Lung (tissue), 12 donors: ENCODE data around the gene AGBL4. TPM values are rescaled to one million over a fixed set of nuclear protein-coding genes. Genes with fewer than 3 reads are reported as not detected.
"Not testable (repeated sequence)": the region's sequence is repeated elsewhere in the genome, so short reads cannot be mapped to it uniquely, and the experiment has no call there.

ENCODE experiments used
- ATAC-seq: fragments of 200-7000 bp; cut with Tn5 transposase; one replicate; pipeline ENCODE4 v1.9.1; 2020; ENCODE audit warnings: moderate number of reproducible peaks; ENCODE audit not compliant: insufficient read depth, low FRiP score
- DNase-seq, 3 donors: peaks; one replicate each; pipeline ENCODE4 v3.0.0-alpha.2; 2013 to 2017
- H3K27ac ChIP-seq, 2 donors: one replicate each; pipeline ENCODE4 v1.5.1; 2013; ENCODE audit warnings: mild to moderate bottlenecking in 2 of 2, moderate library complexity in 2 of 2, control low read depth in 1 of 2, inconsistent platforms in 1 of 2, low read depth in 1 of 2, low read length in 1 of 2
- H3K27me3 ChIP-seq, 3 donors: one replicate each; pipeline ENCODE4 v1.5.1; 2013; ENCODE audit warnings: low read length in 2 of 3; ENCODE audit not compliant: control insufficient read depth in 3 of 3, insufficient read depth in 3 of 3
- H3K36me3 ChIP-seq, 4 donors: one replicate each; pipeline ENCODE4 v1.5.1; 2013; ENCODE audit warnings: low read length in 4 of 4, mild to moderate bottlenecking in 1 of 4, moderate library complexity in 1 of 4; ENCODE audit not compliant: control insufficient read depth in 4 of 4, insufficient read depth in 4 of 4
- H3K4me1 ChIP-seq, 5 donors: one replicate each; pipeline ENCODE4 v1.5.1; 2013; ENCODE audit warnings: low read length in 5 of 5, mild to moderate bottlenecking in 2 of 5, moderate library complexity in 1 of 5; ENCODE audit not compliant: control insufficient read depth in 5 of 5, insufficient read depth in 5 of 5
- H3K4me3 ChIP-seq: one replicate; pipeline ENCODE4 v1.5.1; 2013; ENCODE audit warnings: mild to moderate bottlenecking, control low read depth, moderate library complexity
- H3K9ac ChIP-seq, 2 donors: one replicate each; pipeline ENCODE4 v1.5.1; 2013; ENCODE audit warnings: low read length in 2 of 2, control low read depth in 1 of 2; ENCODE audit not compliant: insufficient read depth in 1 of 2
- H3K9me3 ChIP-seq, 4 donors: one replicate each; pipeline ENCODE4 v1.5.1; 2013; ENCODE audit warnings: low read length in 3 of 4, mild to moderate bottlenecking in 1 of 4, moderate library complexity in 1 of 4; ENCODE audit not compliant: control insufficient read depth in 4 of 4, insufficient read depth in 3 of 4
- WGBS, 2 donors: extraction: QIAGEN DNeasy Blood & Tissue Kit; methylation state at CpG; one replicate each; pipeline ENCODE4 v1.1.7; 2013; 5-methylcytosine and 5-hydroxymethylcytosine counted together
- polyA plus RNA-seq, 2 donors: library from polyadenylated mRNA; stranded (reverse); fragments of 200-250 nt; gene quantifications; one replicate each; pipeline ENCODE4 v1.2.1, GENCODE V29; 2013
- total RNA-seq, 2 donors: library from RNA; depleted of rRNA in 1 of 2; stranded (reverse); fragments of >200 nt in 1 of 2; gene quantifications; one replicate each; pipeline ENCODE4 v1.2.1, GENCODE V29; 2014 to 2021
- TF ChIP-seq, protein P1 (sequence below): IDR thresholded peaks from 2 replicates; pipeline ENCODE4 v1.5.1; 2012; ENCODE audit warnings: mild to moderate bottlenecking; ENCODE audit errors: control extremely low read depth, extremely low read depth
- donor health status: control.
- donor health status: control.
- donor health status: Bipolar disorder and iron deficiency.
- donor health status: healthy.
- donor health status: DM: yes; HTN: yes; CAD: no.

Gene AGBL4
- total and polyA plus RNA-seq, 4 donors: 0.24 to 7.5 (median 2.6) TPM

DNA sequence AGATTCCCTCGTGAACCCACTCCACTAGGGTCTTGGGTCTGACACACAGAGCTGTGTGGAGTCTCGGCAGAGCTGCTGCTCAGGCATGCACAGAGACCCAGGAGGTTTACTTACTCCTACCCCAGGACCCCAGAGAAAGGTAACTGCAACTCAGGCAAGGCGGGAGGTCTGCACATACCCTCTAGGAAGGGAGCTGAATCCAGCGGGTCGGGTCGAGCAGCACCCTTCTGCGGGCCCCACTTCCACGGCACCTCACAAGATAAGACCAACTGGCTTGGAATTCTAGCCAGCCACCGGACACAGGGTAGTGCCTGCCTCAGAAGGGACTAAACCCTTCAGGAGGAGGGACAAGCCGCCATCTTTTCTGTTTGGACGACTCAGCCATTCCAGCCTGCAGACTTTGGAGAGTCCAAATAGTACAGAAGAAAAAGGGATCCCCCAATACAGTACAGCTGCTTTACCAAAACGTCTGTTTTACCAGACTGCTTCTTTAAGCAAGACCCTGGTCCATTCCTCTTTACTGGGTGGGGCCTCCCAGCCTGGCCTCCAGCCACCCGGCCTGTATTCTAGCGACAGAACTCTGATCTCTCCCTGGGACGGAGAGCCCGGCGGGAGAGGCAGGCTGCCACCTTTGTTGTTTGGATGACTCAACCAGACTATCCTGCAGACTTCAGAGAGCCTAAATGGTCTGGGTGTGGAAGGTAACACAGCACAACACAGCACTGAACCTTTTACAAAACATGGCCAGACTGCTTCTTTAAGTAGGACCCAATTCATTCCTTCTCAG lies 692.5 kb downstream of the AGBL4 start:
- H3K36me3 ChIP-seq: no peaks in the 10 kb centered on the region
- no peak overlapping the region for H3K27ac ChIP-seq
- WGBS, 2 donors: 89 to 91% methylated on average over 17 of the region's 17 CpGs
- H3K27me3 ChIP-seq: peaks cover 0 to 3% (median 0%) of the 10 kb centered on the region in 3 donors
- no peaks in the 10 kb centered on the region for H3K9me3 ChIP-seq
- ATAC-seq (no peak), DNase-seq (no peak)
- TF ChIP-seq, protein P1, sequence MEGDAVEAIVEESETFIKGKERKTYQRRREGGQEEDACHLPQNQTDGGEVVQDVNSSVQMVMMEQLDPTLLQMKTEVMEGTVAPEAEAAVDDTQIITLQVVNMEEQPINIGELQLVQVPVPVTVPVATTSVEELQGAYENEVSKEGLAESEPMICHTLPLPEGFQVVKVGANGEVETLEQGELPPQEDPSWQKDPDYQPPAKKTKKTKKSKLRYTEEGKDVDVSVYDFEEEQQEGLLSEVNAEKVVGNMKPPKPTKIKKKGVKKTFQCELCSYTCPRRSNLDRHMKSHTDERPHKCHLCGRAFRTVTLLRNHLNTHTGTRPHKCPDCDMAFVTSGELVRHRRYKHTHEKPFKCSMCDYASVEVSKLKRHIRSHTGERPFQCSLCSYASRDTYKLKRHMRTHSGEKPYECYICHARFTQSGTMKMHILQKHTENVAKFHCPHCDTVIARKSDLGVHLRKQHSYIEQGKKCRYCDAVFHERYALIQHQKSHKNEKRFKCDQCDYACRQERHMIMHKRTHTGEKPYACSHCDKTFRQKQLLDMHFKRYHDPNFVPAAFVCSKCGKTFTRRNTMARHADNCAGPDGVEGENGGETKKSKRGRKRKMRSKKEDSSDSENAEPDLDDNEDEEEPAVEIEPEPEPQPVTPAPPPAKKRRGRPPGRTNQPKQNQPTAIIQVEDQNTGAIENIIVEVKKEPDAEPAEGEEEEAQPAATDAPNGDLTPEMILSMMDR: no peak
- H3K4me1 ChIP-seq: no peaks in the 10 kb centered on the region
- H3K4me3 ChIP-seq: no peak overlapping the region
- H3K9ac ChIP-seq: no peak overlapping the region

DNA sequence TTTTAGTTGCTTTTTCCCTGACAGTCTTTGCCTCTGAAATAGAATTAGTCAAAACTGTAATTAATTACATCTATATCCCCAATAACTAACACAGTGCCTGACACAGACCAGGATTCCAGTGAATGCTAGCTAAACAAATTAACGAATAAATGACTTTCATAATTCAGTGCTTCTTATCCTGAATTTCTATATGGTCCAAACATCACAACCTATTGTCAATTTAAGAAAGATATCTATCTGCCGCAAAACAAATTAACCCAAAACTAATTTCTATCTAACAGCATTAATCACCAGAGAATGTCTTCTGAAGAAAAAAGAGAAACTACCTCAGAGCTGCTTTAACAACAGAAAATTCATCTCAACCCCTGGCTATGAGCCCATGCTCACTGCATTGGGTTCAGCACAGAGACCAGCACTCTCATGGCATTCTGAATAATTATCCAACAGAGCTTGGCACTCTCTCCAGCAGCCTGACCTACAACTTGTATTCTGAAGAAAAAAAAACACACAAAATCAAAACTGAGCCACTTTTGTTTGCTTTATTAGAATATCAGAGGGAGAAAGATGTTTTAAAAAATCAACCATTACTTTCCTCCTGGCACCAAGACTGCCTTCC lies 699.7 kb downstream of the AGBL4 start:
- no peak overlapping the region for H3K9ac ChIP-seq
- H3K4me3 ChIP-seq: no peak overlapping the region
- H3K9me3 ChIP-seq: no peaks in the 10 kb centered on the region
- peaks cover 0 to 3% (median 0%) of the 10 kb centered on the region in 3 donors for H3K27me3 ChIP-seq
- no peak for ATAC-seq
- no peak for DNase-seq
- WGBS, 2 donors: 94 to 96% methylated on average over 2 of the region's 2 CpGs
- H3K36me3 ChIP-seq: no peaks in the 10 kb centered on the region
- H3K4me1 ChIP-seq: no peaks in the 10 kb centered on the region
- H3K27ac ChIP-seq: no peak overlapping the region
- TF ChIP-seq, protein P1: no peak

DNA sequence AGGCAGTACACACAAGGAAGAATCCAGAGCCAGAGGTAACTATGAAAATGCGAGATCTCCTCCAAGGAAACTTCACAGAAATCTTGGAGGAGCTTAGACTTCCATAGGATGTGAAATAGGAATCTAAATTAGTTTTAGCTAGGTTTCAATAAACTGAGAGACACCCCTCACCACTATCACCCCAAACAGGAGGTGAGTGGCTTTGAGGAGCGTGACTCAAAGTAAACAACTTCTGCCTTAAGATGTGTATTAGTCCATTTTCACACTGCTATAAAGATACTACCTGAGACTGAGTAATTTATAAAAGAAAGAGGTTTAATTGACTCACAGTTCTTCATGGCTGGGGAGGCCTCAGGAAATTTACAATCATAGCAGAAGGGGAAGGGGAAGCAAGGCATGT lies 703.3 kb downstream of the AGBL4 start:
- H3K36me3 ChIP-seq, DNase-seq, H3K4me3 ChIP-seq, H3K9me3 ChIP-seq, H3K9ac ChIP-seq, ATAC-seq, H3K27me3 ChIP-seq, H3K4me1 ChIP-seq, H3K27ac ChIP-seq: not testable (repeated sequence)
- WGBS, 2 donors: 83% methylated on average over 2 of the region's 2 CpGs

GRCh38 chr1:49319426-49319963 lies 704.3 kb downstream of the AGBL4 start:
- H3K36me3 ChIP-seq: no peaks in the 10 kb centered on the region
- H3K27ac ChIP-seq: no peak overlapping the region
- peaks cover 0 to 1% (median 0%) of the 10 kb centered on the region in 4 donors for H3K9me3 ChIP-seq
- no peaks in the 10 kb centered on the region for H3K27me3 ChIP-seq
- TF ChIP-seq, protein P1: no peak
- no peak for DNase-seq
- H3K4me3 ChIP-seq: no peak overlapping the region
- no peak overlapping the region for H3K9ac ChIP-seq
- no peaks in the 10 kb centered on the region for H3K4me1 ChIP-seq
- ATAC-seq: no peak
